HG02885 (cell line): ENCODE data around the gene TSPAN3.

Source experiments
- ATAC-seq: cut with Tn5 transposase; IDR thresholded peaks from one replicate; pipeline ENCODE4 v1.9.1; 2021; ENCODE audit warnings: mild to moderate bottlenecking; ENCODE audit not compliant: unreplicated experiment, poor library complexity

The TSPAN3 gene

DNA sequence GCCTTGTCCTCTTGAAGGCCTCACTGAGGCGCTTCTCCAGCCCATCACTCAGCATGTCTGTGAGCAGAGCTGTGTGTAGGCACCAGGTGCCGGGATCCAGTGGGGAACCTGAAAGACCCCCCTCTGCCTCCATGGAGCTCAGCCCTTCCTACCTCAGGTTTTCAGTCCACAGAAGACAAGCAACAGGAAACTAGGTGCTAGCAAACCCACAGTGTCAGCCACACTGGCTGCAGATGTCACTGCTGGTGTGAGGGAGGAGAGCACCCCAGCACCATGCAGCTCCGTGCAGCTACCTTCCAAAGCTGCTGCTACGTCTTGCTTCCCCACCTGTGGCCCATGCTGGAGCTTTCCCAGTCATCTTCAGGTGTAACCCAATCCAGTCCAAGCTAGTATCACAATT lies 58.0 kb downstream of the TSPAN3 start:
- no peak for ATAC-seq

DNA sequence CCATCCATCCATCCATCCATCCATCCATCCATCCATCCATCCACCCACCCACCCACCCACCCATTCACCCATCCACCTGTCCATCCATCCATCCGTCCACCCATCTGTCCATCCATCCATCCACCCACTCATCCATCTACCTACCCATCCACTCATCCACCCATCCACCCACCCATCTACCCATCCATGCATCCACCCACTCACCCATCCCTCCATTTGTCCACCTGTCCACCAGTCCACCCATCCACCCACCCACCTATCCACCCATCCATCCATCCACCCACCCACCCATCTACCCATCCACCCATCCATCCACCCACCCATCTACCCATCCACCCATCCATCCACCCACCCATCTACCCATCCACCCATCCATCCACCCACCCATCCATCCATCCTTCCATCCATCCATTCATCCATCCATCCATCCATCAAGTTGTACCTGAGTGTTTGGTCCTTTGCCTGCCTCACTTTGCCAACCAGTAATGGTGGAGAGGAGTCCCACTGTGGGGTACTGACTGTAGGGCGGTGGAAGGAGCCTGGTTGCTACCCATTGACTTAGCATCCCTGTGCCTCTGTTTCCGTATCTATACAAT lies 58.7 kb downstream of the TSPAN3 start:
- ATAC-seq = no peak

DNA sequence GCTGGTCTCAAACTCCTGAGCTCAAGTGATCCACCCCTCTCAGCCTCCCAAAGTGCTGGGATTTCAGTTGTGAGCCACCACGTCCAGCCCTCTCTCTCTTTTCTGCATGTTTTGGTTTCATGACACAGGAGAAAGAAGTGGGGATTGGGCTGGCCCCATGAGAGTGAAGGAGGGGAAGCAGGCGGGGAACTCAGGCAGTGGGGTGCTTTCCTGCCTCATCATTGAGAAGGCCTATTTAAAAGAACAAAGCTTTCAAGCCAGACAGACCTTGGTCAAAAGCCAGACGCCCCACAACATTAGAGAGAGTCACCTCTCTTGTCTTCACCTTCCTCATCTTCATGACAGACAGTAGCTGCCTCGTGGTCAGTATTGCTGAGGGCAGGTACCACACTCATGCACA lies 60.1 kb downstream of the TSPAN3 start:
- ATAC-seq = no peak

DNA sequence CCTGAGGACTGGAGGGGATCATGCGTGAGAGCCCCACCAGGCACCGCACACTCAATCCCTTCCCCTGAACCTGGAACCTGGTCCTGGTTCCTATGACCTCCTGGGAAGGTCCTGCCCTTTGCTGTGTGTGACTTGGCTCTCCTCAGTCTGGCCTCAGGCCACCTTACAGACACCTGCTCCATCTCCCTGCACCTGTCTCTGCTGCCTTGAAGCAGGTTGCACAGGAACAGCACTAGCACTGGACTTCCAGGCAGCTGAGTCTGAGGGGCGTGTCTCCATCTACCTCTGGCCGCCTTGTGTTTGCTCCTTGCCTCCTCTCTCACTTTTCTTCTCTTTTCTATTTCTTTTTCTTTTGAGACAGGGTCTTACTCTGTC lies 60.6 kb downstream of the TSPAN3 start:
- ATAC-seq = no peak

DNA sequence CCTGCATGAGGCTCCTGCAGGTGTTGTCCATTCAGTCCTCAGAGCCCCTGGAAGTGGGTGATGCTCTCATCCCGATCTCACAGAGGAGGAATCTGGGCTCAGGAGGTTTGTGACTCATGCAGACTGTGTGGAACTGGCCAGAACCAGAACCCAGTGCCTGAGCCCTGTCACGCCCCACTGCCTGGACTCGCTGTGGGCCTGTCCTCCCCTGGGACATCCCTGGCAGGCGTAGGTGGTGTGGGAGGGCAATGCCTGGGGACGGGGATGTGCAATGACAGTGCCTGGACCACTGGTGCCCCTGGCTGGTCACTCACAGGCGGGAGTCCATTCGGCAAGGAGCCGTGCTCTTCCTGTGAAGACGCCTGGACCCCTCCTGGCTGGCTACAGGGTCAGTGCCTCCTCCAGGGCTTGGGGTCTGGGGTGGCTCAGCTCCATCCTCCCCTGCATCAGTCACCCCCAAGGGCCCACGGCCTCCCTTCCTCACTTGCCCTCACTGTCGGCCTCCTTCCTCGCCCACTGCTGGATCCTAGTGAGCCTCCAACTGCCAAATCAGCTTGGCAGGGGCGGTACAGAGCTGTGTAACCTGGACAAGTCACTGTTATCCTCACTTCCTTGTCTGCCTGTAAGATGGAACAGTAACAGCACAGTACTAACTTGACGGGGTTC lies 61.1 kb downstream of the TSPAN3 start:
- no peak for ATAC-seq

DNA sequence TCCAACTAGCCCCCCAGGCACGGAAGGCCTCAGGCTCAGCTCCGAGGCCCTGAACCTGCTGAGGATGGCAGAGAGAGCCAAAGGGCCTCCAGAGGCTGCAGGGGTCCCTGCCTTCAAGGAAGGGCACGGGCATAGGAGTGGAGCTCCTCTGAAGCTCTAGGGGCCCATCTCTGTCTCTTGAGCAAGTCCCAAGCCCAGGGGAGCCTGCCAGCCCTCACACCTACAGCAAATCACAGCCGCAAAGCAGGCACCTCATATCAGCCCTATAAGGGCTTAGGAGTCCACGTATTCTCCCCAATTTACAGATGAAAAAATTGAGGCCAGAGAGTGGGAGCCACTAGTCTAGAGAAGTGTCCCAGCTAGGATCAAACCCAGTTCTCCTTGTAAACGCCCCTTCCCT lies 61.7 kb downstream of the TSPAN3 start:
- ATAC-seq = no peak

DNA sequence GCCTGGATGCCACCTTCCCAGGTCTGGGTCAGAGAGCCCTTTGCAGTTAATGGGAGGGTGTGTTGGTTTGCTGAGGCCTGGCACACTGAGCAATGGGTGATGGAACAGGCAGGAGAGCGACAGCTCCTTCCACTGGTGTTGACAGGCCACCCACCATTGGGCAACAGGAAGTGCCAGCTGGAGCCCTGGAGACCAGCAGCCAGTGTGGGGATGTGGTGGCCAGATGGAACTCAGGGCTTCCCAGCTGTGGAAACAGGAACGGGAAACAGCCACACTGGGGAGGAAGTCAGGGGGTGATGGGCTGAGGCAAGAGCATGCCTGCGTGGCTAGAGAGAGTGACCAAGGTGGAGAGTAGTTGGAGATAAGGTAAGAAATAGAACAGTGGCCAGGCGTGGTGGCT lies 66.7 kb downstream of the TSPAN3 start:
- ATAC-seq = no peak

DNA sequence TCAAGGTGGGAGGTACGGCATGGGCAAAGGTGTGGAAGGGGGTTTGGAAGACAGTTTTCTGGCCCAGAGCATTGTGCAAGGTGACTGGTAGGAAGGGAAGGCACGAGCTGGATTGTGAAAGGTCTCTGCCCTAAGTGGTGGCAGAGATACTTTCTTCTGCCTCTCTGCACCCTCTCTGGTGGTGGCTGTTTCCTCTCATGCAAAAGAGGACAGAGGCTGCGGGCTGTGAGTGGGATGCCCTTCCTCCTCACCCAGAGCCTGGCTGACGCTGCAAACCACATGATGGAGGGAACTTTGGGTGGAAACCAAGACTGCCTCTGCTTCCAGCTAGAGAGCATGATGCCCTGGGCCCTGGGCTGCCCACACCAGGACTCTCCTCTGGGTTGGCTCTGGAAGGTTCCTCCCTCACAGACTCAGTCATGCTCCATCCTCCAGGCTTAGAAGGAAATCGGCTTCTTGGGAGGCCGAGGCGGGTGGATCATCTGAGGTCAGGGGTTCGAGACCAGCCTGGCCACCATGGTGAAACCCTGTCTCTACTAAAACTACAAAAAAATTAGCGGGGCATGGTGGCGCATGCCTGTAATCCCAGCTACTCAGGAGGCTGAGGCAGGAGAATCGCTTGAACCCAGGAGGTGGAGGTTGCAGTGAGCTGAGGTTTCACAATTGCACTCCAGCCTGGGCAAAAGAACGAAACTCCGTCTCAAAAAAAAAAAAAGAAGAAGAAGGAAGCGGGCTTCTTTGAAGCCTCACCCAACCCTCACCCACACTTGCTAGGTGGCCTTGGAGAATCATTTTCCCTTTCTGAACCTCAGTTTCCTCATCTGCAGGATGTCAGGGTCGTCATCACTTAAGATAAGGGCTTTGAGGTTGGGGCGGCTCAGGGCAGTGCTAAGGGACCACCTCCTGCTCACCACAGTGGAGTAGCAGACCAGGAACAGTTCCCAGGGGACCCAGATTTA lies 67.7 kb downstream of the TSPAN3 start:
- ATAC-seq = peak; percentile 71

DNA sequence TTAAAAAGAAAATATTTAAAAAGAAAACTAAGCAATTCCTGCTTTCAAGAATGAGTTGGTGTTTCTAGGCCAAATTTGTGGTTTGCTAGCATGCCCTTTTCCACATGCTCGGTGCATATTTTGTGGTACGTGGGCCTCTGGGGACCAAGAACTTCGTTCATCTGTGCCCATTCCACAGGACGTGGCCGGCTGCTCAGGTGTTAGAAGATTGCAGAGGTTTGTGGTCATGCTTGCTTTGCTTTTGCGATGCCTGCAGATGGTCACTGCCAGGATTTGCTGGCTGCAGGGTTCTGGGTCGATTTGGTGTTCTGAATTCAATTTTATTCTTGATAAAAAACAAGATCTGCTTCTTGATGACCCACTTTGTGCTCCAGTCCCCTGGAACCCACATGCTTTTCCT lies 68.5 kb downstream of the TSPAN3 start:
- no peak for ATAC-seq

DNA sequence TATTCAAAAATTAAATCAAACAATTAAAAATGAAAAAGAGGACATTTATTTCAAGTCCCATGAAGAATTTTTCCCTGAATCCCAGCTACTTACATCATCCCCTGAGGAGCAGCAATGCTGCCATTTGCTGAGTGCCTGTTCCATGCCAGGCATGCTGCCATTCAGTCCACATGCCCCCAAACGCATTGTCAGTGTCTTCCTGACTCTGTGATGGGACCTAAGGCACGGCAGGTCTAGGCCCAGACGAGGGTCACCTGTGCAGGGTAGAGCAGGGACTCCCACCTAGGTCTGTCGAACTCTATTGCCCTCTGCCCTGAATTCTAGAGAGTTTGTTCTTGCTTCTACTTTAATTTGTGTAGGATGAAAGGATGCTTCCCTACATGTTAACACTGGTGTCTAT lies 68.9 kb downstream of the TSPAN3 start:
- ATAC-seq = no peak

DNA sequence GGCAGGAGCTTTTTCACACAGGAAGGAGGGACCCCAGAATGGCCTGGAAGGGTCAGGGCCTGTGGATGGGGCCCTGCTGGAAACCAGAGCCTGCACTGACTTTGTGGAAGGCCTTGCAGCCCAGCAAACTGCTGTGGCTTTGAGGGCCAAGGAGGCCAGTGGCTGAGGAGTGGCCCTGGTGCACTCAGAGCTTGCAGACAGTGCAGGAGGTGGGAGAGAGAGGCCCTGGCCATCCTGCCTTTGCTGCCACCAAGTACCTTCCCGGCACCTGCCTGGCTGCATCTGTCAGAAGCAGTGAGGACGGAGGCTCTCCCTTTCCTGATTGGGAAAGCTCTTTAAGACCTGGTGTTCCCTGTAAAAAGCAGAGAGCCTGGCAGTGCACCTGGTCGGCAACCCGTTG lies 69.6 kb downstream of the TSPAN3 start:
- no peak for ATAC-seq

DNA sequence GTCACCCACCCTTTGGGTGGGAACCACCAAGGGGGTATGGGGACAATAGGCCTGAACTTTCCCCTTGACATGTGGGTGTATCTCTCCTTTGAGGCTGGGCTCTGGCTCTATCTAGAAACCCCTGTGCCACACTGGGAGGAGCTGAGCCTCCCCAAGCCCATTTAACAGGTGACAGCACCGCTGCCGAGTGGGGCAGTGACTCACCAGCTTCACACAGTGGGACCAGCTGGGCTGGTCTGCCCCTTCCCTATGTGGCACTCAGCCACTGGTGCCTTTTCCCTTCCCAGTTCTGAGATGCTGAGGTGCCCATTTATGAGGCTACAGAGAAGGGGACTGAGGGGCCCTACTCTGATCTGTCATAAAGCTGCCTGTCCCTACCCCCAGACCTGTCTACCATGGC lies 70.9 kb downstream of the TSPAN3 start:
- no peak for ATAC-seq

DNA sequence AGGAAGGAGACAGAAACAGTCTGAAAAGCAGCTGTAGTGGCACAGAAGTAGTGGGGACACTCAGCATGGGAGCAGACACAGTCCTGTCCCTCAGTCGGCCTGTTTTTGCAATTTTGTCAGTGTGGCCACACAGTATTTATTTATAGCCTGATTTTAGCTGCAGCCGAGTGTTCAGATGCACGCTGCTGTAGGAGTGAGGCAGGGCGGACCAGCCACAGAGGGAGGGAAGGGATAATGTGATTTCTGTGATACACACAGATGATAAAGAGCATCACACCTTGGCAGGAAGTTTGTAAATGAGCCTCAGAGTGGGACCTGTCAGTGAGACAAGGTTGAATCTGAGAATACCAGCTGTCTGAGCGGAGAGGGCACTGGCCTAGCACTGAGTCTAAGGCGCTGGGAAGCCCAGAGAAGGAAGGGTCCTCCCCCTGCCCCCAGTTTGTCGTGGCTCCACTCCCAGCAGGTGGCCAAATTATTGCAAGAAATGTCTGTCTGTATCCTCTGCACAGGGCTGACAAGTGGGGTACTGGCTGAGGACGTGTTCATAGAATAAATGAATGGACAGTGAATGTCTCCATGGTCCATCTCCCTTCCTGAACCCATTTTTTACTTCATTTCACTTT lies 72.1 kb downstream of the TSPAN3 start:
- ATAC-seq = no peak

DNA sequence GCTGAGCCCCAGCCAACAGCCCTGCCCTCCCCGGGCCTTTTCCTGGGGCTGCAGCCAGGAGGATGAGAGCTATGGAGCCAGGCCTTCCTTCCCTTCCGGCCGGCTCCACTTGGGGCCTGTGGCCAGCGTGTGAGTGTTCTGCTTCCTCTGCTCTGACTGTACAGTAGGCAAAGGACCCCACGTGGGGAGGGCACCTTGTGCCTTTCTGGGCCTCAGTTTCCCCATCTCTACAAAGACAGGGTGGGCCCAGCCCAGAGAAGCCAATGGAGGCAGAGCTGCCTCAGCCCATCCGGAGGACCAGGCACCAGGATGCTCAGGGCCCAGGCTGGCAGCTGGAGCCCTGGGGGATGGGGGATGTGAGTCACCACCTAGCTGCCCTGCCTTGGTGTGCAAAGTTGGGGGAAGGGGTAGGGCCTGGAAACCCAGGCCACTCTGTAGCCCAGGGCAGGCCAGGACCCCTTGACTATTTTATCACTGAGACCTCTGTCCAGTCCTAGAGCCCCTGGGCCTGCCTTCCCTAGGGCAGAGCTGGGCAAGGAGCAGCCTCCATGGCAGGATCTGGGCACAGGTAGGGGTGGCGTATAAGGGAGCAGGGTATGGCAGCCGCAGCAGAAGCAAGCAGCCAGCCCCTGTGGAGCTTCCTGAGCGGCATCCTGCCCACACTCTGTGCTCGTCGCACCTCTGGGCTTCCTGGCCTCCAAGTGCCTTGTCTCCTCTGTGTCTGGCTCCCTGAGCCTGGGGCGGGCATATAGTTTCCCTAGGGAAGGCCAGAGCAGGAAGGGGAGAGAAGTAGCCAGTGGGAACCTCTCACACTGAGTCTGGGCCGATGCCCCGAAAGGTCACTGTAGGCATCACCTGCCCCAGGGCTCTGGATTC lies 74.1 kb downstream of the TSPAN3 start:
- no peak for ATAC-seq

DNA sequence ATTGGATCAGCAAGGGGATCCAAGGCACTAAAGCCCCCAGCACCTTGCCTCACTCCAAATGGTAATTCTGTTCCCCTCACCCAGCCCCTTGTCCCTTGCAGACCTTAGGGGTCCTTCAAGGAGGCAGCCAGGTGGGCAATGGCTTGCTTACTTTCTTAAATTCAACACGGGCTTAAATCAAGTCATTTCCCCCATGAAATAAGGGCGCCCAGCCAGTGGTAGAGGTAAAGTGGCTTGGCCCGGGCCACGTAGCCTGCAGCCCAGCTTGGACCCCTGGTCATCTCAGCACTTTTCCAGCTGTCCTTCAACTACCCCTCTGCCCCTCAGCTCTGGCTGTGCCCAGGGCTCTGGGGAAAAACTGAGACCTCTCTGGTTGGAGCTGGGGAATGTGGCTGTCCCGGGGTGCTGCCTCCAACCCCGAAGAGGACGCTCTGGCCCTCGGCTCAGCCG lies 74.8 kb downstream of the TSPAN3 start:
- ATAC-seq = no peak

DNA sequence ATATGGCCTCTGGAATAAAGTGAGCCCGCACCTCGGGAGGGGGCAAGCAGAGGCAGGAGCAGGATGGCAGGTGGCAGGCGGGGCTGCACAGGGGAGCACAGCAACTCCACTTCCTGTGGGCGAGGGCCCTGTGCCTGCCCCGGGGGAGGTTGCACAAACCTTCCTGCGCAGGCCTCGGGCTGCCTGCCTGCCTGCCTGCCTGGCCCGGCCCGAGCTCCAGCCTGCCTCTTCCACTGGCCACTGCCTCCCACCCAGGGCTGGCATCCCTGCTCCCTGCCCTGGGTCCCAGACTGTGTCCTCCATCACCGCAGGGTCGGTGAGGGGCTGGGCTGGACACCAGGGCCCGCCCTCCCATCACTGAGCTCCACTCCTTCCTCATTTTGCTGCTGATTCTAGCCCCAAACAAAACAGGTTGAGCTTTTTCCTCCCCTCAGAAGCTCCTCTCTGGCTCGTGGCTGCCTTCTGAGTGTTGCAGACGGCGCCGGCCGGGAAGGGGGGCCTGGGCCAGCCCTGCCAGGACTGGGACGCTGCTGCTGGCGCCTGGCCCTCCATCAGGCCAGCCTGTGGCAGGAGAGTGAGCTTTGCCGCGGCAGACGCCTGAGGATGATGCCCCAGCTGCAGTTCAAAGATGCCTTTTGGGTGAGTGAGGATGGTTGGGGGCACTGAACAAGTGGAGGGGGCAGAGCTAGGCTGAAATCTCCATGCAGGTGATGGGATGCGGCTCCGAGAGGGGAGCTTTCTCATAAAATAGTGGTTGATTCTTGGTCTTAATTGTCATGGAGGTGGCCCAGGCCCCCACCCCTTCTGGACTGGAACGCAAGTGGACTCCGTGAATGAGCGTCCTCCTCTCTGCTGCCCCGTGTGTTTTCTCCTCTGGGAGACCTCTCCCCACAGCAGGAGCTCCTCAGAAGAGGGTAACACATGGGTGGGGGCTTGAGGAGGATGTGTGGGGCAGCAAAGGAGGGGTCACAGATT lies 75.7 kb downstream of the TSPAN3 start, which contains the start of gene PSTPIP1:
TSS of gene PSTPIP1 (plus strand) at position 156 of the 975 bp plus-strand sequence. CDS start at position 604, 448 bp downstream.
- peak; percentile 65 for ATAC-seq

DNA sequence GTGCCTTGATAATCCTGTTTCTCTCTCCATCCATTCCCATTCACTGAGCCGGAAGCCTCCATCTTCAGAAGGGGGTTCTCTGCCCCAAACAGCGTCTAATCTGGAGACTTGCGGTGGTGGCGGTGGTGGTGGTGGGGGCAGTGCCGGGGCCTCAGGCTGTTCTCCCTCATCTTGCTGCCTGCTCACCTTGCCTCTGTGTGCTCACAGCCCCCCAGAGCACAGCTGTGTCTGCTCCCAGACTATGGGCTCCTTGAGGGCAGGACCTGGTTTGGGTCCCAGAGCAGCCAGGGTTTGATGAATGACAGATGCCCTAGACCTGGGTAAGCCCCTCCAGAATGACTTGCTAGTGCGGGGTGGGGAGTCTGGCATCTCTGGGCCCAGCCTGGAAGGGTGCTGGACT lies 76.4 kb downstream of the TSPAN3 start:
- ATAC-seq = no peak

DNA sequence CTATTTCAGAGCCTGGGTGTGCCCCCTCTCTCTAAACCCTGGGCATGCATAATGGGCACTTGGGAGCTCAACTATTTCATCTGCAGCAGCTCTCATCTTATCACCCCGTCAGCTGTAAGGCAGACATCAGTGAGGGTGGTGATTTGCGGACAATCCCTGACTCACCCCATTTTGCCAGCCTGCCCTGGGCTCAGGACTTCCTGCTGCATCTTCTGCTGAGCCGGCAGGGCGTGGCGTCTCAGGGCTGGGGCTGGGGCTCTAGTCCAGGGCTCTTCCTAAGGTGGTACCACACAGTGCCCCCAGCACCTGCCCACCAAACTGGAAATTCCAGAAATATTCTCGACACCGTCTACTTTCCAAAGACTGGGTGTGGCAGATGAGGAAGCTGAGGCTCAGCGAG lies 76.9 kb downstream of the TSPAN3 start:
- no peak for ATAC-seq
